NK-92 treated with Interleukin-12 subunit alpha and Interleukin-12 subunit beta, amount 100 ng/mL, for 24 hours (cell line): ENCODE results near the gene BCL2L13.
"Not testable (repeated sequence)": the region's sequence is repeated elsewhere in the genome, so short reads cannot be mapped to it uniquely, and the experiment has no call there.

ENCODE experiments used
- DNase-seq: peaks from one replicate; lab custom pipeline; 2025; lab: John Stamatoyannopoulos, UW

Gene BCL2L13

DNA sequence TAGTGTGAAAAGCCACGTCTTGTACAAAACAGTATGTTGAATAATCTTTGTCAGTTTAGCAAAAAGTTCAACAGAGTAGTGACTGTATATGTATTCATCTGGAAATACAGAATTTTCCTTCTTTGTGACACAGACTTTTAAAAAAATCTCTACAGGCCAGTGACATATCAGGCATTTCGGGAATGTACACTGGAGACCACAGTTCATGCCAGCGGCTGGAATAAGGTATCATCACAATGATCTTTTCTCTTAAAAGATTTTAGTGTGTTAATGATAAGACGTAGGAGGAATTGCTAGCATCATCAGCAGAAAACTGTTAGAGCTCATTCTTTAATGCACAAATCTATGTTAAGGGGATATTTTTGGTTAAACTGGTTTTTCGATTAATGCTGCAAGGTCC is 57.4 kb downstream of the BCL2L13 start:
- DNase-seq = no peak

DNA sequence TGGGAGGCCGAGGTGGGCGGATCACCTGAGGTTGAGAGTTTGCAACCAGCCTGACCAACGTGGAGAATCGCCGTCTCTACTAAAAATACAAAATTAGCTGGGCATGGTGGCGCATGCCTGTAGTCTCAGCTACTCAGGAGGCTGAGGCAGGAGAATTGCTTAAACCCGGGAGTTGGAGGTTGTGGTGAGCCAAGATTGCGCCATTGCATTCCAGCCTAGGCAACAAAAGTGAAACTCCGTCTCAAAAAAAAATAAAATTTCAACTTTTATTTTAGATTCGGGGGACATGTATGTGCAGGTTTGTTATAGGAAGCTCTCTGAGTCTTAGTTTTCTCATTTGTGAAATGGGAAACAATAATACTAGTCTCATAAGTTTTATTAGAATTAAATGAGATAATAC is 58.6 kb downstream of the BCL2L13 start:
- not testable (repeated sequence) for DNase-seq

DNA sequence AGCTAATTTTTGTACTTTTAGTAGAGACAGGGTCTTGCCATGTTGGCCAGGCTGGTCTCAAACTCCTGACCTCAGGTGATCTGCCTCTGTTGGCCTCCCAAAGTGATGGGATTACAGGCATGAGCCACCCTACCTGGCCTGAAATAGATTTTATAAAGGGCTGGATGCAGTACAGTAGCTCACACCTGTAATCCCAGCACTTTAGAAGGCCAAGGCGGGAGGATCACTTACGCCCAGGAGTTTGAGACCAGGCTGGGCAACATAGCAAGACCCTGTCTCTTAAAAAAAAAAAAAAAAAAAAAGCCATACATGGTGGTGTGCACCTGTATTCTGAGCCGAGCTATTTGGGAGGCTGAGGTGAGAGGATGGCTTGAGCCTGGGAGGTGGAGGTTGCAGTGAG is 59.7 kb downstream of the BCL2L13 start:
- not testable (repeated sequence) for DNase-seq

DNA sequence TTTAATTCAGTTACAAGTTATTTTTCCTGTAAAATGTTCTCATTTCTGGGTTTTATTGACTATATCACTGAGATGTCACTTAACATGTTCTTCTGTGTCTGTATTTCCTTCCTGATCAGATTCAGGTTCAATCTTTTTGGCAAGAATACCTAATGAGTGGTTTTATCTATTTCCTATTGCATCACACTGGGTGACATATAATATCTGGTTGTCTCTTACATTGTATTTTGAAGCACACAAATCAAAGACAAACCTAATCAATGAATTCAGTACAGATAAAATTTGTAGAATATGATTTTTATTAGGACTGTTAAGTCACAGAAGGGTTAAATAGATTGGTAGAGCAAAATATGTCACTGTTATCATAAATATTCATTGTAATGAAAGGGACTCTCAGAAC is 60.4 kb downstream of the BCL2L13 start:
- DNase-seq = no peak

DNA sequence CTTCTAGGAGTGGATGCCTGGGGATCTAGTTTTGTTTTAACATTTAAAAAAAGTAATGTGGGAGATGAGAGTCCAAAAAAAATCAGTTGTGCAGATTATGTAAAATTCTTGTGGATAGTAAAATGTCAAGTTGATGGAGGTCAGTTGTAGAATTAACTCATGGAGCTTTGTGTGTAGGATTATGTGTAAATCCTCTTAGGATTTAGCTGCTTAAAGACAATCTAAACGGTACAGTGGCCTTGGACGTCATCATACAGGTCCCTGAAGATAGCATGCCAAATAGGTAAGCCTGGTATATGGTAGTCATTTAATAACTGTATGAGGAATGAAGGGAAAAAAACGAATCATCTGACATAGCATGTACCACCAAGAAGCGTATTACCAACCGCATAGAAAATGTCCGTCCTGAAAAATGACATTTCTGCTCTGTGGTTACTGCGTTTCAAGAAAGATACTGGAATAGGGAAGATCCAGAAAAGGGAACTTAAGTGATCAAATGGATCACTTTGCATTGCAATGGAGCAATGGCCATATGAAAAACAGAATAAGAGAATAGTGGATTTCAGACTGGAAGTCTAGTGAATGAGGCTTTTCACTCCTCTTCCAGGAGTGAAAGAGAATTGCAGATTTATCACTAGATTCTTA is 61.3 kb downstream of the BCL2L13 start:
- no peak for DNase-seq

DNA sequence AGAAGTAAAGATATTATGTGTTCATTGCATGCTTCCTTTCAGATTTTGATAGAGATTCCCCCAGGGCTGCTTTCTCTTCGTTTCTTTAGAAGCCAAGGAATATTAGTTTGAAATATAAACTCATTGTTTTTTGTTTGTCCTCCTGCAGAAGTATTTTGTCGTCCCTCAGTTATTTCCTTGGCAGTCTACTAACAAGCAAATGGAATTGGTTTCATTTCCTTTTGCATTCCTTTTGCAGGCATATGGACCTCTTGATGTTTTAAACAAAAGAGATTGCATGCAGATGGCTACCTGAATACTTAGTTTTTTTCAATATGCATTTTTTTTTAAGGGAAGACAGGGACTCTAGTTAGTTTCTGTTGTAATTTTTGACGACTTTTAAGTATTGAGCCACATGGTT is 62.2 kb downstream of the BCL2L13 start:
- DNase-seq = no peak

DNA sequence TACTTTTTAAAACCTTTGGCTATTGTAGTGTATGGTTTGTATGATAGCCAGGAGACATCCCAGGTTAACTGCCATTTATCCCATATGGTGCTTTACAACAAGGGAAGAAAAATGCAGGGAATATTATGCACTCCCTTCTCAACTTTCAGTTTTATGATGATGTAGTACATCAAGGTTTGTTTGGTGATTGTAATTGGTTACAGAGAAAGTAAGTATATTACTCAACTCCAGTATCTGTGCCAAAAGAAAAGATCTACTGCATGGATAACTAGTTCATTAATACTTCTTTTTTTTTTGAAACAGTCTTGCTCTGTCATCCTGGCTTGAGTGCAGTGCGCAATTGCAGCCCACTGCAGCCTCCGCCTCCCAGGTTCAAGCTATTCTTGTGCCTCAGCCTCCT is 65.3 kb downstream of the BCL2L13 start:
- no peak for DNase-seq

DNA sequence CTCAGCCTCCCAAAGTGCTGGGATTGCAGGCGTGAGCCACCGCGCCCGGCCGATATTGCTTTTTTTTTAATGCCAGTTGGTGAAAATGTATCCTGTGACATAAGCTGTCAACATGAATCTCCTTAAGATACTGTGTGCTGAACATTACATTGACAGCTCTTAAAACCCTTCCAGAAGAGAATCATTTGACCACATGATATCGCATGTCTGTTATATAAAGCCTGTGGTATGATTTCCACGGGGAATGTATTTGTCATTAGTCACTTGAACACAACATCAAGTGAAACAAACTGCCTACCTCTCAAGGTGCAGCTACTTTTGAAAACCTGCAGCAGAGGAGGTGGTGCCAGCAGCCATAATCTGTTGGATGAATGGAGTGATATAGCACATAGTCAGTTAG is 67.0 kb downstream of the BCL2L13 start:
- DNase-seq = no peak

DNA sequence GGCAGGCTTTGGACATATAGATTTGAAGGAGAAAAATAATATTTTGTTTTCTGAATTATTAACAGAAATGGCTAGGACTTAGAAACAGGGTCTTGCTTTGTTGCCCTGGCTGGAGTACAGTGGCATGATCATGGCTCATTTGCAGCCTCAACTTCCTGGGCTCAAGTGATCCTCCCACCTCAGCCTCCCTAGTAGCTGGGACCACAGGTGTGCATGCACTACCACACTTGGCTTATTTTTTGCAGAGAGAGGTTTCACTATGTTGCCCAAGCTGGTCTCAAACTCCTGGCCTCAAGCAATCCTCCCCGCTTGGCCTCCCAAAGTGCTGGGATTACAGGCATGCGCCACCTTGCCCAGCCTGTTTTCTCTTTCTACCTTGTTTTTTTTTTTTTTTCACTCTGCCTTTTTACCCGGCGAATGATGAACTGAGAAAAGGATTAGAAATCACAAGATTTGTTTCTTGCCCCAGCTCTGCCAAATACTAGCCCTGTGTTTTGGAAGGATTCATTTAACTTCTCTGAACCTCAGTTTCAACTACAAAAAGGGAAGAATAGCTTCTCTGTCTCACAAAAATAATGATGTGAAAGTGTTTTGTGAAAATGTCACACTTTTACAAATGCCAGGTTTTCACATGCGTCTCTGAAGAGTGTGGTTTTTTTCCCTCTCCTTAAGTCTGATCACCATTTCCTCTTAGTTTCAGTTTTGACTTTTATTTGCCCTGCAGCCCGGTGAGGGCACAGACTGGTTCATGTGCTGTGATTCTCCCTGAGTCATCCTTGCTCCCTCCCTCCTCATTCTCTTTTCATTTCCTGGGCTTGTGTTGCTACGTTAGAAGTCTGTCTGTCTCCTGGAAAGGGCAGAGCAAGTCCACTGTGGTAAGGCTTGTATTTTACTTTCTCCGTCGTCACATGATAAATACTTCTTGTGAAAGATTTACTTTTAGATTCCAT is 67.7 kb downstream of the BCL2L13 start:
- DNase-seq = no peak

DNA sequence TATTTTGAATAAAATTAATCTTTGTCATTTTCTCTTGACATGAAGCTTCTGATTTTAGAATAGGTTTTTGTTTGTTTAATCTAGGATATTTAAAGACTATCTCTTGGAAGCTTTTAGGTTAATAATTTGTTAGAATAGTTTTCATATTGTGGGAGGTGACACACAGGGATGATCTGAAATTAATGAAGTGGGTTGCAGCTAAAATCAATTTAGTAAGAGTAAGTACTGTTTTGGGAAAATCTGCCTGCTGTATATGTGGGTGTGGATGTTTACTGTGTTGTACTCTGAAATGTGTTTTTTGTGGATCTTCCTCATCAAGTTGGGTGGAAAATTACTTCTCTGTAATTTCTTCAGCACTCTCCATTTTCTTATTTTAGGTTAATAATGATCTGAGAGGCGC is 68.4 kb downstream of the BCL2L13 start:
- no peak for DNase-seq

DNA sequence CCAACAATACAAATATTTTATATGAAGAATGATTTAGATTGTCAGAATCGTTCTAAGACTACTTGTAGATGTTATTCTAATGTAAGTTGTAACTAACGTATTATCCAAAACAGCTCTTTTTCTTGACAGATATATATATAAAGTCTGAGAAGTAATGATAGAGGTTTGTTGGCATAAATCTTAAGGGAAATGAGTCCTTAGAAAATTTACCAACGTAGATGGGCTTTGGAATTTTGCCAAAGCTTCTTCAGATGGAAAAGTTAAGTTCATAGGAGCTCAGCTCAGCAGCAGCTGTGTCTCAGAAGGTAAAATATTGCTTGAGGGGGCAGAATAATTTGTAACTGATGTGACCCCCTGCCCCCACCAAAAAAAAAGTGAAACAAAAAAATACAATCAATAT is 69.0 kb downstream of the BCL2L13 start:
- no peak for DNase-seq

DNA sequence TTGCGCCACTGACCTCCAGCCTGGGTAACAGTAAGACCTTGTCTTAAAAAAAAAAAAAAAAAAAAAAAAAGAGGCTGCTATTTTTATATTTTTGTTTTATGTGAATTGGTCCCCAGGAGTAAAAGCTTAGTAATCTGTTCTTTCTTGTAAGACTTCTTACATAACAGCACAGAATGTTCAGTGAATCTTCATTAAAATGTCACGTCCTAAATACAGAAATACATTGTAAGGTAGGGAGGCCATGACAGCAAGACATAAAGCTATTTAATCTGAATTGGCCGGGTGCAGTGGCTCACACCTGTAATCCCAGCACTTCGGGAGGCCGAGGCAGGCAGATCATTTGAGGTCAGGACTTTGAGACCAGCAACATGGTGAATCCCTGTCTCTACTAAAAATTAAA is 71.5 kb downstream of the BCL2L13 start:
- DNase-seq = no peak

DNA sequence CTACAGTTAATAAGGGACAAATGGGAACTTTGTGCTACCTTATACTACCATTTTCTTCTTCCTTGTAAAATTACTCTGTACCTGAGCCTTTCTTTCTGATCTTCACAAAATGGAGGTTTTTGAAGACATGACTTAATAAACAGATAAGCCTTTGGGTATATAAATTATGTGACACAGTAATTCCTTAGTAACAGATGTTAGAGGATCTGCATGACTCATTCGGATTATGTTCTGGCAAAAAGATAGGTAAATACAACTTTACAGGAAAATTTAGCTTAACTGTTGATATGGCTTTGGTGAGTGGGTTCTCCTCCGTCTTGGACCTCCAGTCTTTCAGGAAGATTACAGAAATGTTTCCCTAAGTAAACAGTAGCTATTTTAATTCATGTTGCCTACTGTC is 73.9 kb downstream of the BCL2L13 start:
- DNase-seq = no peak

DNA sequence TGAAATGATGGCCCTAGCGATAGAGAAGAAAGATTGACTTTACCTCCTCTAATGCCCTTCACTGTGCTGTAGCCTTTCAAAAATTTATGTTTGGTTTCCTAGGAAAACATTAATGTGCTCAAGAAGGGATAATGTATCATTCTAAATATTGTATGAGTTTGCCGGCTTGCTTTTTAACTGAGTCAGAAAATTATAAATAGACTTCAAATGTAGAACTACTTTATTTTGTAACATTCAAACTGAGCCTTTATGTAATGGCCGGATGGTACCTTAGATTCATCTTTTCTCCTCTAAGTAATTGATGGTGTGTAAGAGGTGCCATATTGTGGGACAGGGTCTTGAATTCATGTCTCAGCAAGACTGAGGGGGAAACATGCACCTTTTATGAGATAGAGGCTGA is 78.0 kb downstream of the BCL2L13 start:
- DNase-seq = no peak

DNA sequence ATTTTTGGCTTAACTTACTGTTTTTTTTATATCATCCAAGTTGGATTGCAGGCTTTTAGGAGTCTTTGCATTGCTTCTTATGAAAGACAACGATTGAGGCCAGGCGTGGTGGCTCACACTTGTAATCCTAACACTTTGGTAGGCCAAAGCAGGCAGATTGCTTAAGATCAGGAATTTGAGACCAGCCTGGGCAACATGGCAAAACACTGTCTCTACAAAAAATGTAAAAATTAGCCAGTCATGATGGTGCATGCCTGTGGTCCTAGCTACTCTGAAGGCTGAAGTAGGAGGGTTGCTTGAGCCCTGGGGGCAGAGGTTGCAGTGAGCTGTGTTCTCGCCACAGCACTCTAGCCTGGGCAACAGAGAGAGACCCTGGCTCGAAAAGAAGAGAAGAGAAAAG is 79.2 kb downstream of the BCL2L13 start:
- DNase-seq = no peak

DNA sequence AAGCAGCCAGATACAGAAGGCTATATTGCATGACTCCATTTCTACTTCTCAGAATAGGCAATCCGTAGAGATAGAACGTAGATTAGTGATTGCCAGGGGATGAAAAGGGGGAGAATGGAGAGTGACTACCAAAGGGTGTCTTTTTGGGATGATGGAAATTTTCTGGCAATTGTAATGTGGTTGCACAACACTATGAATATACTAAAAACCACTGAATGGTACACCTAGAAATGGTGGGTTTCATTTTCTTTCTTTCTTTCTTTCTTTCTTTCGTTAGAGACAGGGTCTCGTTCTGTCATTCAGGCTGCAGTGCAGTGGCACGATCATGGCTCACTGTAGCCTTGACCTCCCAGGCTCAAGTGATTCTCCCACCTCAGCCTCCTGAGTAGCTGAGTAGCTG is 81.4 kb downstream of the BCL2L13 start:
- DNase-seq = no peak

DNA sequence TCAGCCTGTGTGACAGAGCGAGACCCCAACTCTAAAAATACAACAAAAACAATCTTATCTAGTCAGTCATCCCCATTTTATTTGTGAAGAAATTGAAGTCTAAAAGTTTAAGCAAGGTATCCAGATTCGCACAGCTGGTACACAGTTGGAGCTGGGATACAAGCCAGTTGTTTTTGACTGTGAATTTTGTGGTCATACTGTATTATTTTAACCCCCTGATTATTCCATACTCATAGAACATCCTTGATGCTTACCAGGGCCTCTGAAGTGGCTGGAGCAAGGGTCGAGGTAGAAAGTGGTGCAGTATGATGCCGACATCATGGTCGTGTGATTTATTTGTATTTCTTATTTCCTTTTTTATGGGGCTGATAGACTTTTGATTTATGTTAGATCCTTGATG is 85.7 kb downstream of the BCL2L13 start:
- no peak for DNase-seq

DNA sequence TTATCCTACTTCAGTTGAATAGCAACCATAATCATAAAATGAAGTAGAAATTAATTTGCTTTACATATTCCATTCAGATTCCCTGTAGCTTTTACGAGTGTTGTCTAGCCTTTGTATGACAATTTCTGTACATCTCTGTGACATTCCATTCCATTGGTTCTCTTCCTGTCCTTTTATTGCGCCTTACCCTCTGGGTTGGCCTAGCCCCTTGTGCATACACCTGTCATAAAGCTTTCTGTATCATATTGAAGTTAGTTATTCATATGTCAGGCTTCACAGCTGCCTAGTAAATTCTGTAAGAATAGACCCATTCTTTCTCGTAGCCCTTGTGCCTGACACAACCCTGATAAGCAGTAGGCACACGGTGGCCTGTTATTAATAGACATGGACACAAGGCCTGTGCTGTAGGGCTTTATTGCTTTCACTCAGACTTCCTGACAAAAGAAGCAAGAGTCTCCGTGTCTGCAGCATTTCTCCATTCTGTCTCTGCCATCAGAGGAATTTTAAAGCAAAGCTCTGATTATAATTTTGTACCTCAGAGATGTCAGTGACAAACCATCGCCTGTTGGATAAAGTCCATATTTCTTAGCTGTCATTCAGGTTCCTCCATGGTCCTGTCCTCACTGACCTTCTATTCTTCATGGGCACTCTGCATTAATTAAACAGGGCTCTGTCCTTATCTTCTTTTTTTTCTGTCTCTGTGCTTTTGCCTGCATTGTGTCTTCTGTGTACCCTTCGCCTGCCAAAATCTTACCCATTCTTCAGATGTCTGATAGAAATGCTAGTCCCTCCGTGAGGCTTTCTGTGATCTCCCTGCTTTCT is 86.3 kb downstream of the BCL2L13 start:
- DNase-seq = no peak

DNA sequence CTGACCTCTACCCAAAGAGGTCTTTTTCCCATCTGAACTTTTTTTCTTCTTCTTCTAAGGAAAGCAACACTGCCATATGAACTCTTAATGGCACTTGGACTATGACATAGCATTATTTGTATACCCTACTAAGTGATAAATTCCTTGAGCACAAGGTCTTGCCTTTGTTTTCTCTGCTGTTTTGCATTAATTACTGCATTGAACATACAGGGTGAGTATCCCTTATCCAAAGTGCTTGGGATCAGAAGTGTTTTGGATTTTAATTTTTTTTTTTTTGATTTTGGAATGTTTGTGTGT is 86.9 kb downstream of the BCL2L13 start:
- no peak for DNase-seq

DNA sequence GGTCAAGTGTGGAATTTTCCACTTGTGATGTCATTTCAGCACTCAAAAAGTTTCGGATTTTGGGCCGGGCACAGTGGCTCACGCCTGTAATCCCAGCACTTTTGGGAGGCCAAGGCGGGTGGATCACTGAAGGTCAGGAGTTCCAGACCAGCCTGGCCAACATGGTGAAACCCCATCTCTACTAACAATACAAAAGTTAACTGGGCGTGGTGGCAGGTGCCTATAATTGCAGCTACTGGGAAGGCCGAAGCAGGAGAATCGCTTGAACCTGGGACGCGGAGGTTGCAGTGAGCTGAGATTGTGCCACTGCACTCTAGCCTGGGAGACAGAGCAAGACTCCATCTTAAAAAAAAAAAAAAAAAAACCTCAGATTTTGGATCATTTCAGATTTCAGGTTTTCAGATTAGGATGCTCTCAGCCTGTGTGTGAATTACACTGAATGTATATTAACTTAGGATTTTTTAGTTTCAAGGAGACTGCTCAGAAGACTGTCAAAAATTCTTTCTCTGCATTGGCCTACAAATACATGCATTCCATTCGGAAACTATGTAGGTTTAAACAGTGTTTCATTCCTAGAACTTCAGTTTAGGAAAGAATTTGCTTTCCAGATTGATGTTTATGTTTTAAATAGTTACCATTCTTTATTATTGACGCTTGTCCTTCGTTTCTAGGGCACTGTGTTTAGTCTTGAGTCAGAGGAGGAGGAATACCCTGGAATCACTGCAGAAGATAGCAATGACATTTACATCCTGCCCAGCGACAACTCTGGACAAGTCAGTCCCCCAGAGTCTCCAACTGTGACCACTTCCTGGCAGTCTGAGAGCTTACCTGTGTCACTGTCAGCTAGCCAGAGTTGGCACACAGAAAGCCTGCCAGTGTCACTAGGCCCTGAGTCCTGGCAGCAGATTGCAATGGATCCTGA is 87.7 kb downstream of the BCL2L13 start:
- DNase-seq = no peak

DNA sequence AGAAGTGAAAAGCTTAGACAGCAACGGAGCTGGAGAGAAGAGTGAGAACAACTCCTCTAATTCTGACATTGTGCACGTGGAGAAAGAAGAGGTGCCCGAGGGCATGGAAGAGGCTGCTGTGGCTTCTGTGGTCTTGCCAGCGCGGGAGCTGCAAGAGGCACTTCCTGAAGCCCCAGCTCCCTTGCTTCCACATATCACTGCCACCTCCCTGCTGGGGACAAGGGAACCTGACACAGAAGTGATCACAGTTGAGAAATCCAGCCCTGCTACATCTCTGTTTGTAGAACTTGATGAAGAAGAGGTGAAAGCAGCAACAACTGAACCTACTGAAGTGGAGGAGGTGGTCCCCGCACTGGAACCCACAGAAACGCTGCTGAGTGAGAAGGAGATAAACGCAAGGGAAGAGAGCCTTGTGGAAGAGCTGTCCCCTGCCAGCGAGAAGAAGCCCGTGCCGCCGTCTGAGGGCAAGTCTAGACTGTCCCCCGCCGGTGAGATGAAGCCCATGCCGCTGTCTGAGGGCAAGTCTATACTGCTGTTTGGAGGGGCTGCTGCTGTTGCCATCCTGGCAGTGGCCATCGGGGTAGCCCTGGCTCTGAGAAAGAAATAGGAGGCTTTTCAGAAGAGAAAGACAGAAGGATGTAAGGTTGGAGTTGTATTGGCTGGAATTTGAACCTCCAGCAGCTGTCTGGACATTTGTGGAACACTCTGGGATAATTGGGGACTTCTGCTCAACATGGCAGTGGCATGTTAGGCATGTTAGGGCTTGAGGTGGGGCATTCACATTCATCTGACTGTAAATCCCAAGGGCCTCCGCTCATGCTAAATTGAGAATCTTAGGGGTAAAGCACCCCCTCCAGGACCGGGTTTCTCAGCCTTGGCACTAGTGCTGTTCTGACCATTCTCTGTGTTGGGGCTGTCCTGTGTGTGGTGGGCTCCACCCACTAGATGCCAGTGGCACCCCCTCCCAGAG is 88.7 kb downstream of the BCL2L13 start:
- DNase-seq = no peak
